Measurements from ENCODE around the gene PPID.
"Not testable (repeated sequence)": the region's sequence is repeated elsewhere in the genome, so short reads cannot be mapped to it uniquely, and the experiment has no call there.

The PPID gene

DNA sequence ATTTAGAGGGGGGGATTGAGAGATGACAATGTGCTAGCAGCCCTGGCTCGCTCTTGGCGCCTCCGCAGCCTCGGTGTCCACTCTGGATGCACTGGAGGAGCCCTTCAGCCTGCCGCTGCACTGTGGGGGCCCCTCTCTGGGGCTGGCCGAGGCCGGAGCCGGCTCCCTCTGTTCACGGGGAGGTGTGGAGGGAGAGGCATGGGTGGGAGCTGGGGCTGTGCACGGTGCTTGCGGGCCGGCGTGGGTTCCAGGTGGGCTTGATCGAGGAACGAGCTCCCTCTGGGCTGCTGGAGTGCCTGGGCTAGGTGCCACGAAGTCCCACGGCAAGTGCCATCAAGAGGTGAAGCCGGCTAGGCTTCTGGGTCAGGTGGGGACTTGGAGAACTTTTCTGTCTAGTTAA lies 58.4 kb downstream of the PPID start:
- no peak for DNase-seq

DNA sequence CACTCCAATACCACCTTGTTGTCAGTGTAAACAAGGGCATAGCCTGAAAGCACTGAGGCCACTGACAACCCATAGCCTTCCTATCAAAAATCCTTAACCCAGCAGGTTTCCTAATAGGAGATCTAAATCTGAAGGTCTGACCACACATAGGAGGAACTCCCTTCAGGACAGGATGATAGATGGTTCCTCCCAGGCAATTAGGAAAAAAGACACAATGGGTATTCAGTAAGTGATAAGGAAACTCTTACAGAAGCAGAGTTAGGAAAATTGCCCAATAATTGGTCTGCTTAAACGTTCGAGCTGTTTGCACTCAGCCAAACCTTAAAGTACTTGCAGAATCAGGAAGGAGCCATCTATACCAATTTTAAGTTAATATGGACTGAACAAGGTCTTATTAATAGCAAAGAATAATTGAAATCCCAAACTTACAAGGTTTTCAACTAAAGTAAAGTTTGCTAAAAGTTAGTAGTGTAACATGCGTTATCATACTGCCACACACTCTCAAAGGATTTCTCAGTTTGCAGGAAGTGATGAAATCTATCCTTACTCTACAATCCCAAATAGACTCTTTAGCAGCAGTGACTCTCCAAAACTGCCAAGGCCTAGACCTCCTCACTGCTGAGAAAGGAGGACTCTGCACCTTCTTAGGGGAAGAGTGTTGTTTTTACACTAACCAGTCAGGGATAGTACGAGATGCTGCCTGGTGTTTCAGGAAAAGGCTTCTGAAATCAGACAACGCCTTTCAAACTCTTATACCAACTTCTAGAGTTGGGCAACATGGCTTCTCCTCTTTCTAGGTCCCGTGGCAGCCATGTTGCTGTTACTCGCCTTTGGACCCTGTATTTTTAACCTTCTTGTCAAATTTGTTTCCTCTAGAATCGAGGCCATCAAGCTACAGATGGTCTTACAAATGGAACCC lies 59.2 kb downstream of the PPID start:
- not testable (repeated sequence) for DNase-seq

DNA sequence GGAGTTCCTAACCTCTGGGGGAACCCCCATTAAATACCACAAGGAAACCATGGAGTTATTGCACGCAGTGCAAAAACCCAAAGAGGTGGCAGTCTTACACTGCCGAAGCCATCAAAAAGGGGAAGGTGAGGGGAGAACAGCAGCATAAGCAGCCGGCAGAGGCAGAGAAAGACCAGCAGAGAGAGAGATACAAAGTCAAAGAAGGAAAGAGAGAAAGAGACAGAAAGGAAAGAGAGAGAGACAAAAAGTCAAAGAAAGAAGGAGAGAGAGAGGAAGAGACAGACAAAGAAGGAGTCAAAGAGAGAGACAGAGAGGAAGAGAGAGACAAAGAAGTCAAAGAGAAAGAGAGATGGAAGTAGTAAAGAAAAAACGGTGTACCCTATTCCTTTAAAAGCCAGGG lies 59.9 kb downstream of the PPID start:
- DNase-seq: not testable (repeated sequence)
